Measurements from ENCODE around the gene TSPAN18. TPM values are rescaled to one million over a fixed set of nuclear protein-coding genes. Genes with fewer than 3 reads are reported as not detected.

Gene TSPAN18
- total and polyA plus RNA-seq, 8 donors: 27.2 to 85.8 (median 63.7) TPM

DNA sequence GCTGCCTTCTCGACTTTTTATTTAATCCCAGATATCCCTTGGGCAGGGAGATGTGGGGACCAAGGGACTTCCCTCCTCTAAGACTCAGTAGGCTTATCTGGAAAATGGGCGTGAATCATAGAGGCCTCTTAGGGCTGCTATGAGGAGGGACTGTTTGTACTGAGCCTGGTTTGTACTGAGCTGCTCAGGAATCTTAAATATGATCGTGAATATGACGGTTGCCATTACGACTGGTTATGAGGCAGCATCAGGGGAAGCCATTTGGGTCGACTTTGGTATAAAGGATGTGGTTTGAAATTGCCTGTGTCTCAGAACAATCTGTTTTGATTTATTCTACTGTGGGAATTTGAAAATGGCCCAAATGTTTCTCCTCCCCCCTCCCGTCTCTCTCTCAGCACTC, 20.6 kb downstream of the TSPAN18 start:
- no peaks in the 10 kb centered on the region for H3K9me3 ChIP-seq
- TF ChIP-seq, protein P1, sequence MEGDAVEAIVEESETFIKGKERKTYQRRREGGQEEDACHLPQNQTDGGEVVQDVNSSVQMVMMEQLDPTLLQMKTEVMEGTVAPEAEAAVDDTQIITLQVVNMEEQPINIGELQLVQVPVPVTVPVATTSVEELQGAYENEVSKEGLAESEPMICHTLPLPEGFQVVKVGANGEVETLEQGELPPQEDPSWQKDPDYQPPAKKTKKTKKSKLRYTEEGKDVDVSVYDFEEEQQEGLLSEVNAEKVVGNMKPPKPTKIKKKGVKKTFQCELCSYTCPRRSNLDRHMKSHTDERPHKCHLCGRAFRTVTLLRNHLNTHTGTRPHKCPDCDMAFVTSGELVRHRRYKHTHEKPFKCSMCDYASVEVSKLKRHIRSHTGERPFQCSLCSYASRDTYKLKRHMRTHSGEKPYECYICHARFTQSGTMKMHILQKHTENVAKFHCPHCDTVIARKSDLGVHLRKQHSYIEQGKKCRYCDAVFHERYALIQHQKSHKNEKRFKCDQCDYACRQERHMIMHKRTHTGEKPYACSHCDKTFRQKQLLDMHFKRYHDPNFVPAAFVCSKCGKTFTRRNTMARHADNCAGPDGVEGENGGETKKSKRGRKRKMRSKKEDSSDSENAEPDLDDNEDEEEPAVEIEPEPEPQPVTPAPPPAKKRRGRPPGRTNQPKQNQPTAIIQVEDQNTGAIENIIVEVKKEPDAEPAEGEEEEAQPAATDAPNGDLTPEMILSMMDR (IDR thresholded peaks at IDR 0.05): no peak
- no peaks in the 10 kb centered on the region for H3K36me3 ChIP-seq
- DNase-seq (no peak), ATAC-seq (no peak)
- H3K27ac ChIP-seq: no peak overlapping the region
- no peak overlapping the region for H3K4me3 ChIP-seq
- intact Hi-C loops (cut with DNase I): no loop called here
- no peaks in the 10 kb centered on the region for H3K27me3 ChIP-seq
- H3K4me1 ChIP-seq: no peaks in the 10 kb centered on the region

DNA sequence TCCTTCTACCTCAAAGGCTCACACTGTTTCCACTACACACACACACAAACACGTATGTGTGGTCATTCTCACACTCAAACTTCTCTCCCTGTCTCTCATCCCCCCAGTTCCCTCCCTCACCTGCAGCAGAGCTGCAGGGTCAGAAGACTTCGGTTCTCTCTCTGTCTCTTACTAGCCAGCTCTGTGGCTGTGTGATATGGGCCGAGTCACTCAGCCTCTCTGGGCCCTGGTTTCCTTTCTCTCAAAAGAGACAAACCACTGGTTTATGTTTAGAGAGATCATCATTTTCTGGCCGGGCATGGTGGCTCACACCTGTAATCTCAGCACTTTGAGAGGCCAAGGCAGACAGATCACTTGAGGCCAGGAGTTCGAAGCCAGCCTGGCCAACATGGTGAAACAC, 21.1 kb downstream of the TSPAN18 start:
- Histone ChIP-seq H3K36me3 (no peaks in the 10 kb centered on the region), H3K4me3 (no peak overlapping the region), H3K4me1 (no peaks in the 10 kb centered on the region), H3K9me3 (no peaks in the 10 kb centered on the region), H3K27me3 (no peaks in the 10 kb centered on the region), H3K27ac (no peak overlapping the region)
- intact Hi-C loops (cut with DNase I): no loop called here
- TF ChIP-seq, protein P1 (IDR thresholded peaks at IDR 0.05): no peak
- DNase-seq: no peak
- no peak for ATAC-seq

DNA sequence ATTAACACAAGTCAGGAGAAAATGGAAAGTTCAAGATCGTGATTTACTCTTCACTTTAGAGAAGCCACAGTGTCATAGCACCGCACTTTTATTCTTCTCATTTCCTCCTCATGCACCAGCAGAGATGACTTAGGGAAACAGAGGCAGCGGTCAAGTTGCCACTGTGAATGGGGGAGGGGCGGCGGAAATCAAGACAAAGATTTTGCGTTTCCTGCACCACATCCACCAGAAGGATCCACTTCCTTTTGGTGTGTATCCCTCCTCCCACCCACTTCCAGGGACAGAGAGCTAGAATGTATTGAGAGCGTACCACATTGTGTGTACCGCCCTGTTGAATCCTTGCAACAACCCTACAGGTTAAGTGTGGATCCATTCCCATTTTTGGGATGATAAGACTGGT, 21.8 kb downstream of the TSPAN18 start:
- H3K9me3 ChIP-seq: no peaks in the 10 kb centered on the region
- no peak for DNase-seq
- TF ChIP-seq, protein P1 (IDR thresholded peaks at IDR 0.05): no peak
- H3K36me3 ChIP-seq: no peaks in the 10 kb centered on the region
- no peak overlapping the region for H3K27ac ChIP-seq
- intact Hi-C loops (cut with DNase I): no loop called here
- no peak overlapping the region for H3K4me3 ChIP-seq
- no peak for ATAC-seq
- no peaks in the 10 kb centered on the region for H3K4me1 ChIP-seq
- no peaks in the 10 kb centered on the region for H3K27me3 ChIP-seq

DNA sequence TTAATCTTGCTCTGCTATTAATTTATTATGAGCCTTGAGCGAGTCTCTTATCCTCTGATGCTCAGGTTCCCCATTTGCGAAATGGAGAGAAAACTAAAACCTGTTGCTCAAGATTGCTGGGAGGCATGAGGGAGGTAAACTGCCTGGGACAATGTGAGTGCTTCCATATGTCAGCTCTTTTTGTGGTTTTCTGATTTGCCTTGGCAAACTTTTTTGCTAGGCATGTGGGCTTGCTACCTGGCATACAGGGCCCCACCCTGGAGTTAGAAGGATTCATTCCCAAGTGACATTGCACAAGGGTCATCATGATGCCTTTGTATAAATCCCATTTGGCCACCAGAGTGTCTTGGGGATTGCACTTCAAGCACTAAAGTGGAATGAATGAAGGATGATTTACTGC, 22.4 kb downstream of the TSPAN18 start:
- H3K9me3 ChIP-seq: no peaks in the 10 kb centered on the region
- intact Hi-C loops (cut with DNase I): no loop called here
- no peak overlapping the region for H3K4me3 ChIP-seq
- no peak for DNase-seq
- H3K27ac ChIP-seq: no peak overlapping the region
- no peaks in the 10 kb centered on the region for H3K4me1 ChIP-seq
- H3K27me3 ChIP-seq: no peaks in the 10 kb centered on the region
- no peak for ATAC-seq
- TF ChIP-seq, protein P1 (IDR thresholded peaks at IDR 0.05): no peak
- H3K36me3 ChIP-seq: no peaks in the 10 kb centered on the region

DNA sequence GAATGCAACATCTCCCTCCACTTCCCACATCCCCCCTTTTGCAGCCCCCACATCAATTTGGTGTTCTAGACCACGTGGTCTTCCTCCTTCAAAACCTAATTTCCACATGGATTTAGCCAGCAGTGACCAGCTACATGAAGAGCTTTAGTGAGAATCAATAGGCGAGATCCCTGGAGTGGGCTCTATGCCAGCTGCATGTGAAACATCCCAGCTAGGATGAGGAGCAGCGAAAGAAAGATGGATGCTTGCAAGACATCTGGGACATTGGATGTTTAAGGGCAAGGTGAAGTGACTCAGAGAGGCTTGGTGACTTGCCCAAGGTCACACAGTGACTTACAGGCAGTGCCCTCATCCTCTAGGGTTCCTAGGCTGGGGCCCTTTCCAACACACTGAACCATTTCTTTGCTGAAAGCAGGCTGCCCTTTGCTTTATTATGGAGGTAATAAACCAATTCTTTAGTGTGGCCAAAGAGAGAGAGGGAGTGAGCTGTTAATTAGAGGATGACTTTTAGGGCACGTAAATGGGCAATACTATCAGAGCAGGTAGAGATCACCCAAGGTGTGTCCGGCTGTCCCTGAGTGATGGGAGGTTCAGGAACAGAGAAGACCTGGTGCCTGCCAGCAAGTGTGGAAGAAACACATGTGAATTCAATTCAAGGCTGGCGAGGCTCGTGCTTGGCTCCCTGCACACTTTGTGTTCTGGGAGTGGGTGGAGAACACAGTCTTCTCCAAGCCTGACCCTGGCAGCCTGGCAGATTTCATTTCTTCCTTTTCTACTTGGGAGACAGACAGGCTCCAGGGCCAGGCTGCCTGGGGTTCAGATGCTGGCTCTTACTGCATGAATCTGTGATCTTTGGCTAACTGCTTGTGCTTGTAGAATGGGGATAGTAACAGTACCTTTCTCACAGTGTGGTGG, 24.0 kb downstream of the TSPAN18 start:
- TF ChIP-seq, protein P1 (IDR thresholded peaks at IDR 0.05): no peak
- ATAC-seq (no peak), DNase-seq (no peak)
- intact Hi-C loops (cut with DNase I): no loop called here
- H3K4me1 ChIP-seq: no peaks in the 10 kb centered on the region
- H3K4me3 ChIP-seq: no peak overlapping the region
- no peak overlapping the region for H3K27ac ChIP-seq
- H3K36me3 ChIP-seq: no peaks in the 10 kb centered on the region
- no peaks in the 10 kb centered on the region for H3K27me3 ChIP-seq
- H3K9me3 ChIP-seq: no peaks in the 10 kb centered on the region
